Esophagus mucosa (tissue), 1 donor: ENCODE measurements around the gene CYB5D1. TPM values are rescaled to one million over a fixed set of nuclear protein-coding genes. Genes with fewer than 3 reads are reported as not detected.

Source experiments
- ATAC-seq: fragments of 200-7000 bp; cut with Tn5 transposase; one replicate; pipeline ENCODE4 v1.9.1; 2020
- total RNA-seq: library from RNA; stranded (reverse); gene quantifications from one replicate; pipeline ENCODE4 v1.2.4, GENCODE V29; 2023
- donor health status: DM: yes; HTN: yes; CAD: no.

Gene CYB5D1
- total RNA-seq, 1 donor from 2014 or later = 7.6 TPM

GRCh38 chr17:7846063-7846735, 11.6 kb upstream of the CYB5D1 start:
- no peak for ATAC-seq

DNA sequence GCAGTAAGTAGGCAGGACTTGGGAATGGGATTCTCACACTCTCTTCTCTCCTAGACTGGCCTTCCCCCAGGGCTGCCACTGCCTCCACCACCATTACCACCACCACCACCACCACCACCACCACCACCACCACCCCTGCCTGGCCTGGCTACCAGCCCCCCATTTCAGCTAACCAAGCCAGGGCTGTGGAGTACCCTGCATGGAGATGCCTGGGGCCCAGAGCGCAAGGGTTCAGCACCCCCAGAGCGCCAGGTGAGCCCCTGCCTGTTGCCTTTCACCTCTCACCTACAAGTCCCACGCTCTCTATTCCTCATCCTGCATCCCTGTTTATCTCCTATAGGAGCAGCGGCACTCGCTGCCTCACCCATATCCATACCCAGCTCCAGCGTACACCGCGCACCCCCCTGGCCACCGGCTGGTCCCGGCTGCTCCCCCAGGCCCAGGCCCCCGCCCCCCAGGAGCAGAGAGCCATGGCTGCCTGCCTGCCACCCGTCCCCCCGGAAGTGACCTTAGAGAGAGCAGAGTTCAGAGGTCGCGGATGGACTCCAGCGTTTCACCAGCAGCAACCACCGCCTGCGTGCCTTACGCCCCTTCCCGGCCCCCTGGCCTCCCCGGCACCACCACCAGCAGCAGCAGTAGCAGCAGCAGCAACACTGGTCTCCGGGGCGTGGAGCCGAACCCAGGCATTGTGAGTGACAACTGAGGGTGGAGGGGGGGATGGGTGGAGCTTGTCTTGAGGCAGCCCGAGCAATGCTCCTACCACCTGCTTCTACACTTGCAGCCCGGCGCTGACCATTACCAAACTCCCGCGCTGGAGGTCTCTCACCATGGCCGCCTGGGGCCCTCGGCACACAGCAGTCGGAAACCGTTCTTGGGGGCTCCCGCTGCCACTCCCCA, 10.8 kb upstream of the CYB5D1 start:
- ATAC-seq = no peak

GRCh38 chr17:7848131-7848579, 9.6 kb upstream of the CYB5D1 start:
- no peak for ATAC-seq

DNA sequence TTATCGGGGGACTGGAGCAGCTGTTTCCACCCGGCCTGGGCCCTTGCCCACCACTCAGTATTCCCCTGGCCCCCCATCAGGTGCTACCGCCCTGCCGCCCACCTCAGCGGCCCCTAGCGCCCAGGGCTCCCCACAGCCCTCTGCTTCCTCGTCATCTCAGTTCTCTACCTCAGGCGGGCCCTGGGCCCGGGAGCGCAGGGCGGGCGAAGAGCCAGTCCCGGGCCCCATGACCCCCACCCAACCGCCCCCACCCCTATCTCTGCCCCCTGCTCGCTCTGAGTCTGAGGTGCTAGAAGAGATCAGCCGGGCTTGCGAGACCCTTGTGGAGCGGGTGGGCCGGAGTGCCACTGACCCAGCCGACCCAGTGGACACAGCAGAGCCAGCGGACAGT, 9.1 kb upstream of the CYB5D1 start:
- no peak for ATAC-seq

DNA sequence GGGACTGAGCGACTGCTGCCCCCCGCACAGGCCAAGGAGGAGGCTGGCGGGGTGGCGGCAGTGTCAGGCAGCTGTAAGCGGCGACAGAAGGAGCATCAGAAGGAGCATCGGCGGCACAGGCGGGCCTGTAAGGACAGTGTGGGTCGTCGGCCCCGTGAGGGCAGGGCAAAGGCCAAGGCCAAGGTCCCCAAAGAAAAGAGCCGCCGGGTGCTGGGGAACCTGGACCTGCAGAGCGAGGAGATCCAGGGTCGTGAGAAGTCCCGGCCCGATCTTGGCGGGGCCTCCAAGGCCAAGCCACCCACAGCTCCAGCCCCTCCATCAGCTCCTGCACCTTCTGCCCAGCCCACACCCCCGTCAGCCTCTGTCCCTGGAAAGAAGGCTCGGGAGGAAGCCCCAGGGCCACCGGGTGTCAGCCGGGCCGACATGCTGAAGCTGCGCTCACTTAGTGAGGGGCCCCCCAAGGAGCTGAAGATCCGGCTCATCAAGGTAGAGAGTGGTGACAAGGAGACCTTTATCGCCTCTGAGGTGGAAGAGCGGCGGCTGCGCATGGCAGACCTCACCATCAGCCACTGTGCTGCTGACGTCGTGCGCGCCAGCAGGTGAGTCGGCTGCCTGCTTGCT, 8.6 kb upstream of the CYB5D1 start:
- no peak for ATAC-seq

DNA sequence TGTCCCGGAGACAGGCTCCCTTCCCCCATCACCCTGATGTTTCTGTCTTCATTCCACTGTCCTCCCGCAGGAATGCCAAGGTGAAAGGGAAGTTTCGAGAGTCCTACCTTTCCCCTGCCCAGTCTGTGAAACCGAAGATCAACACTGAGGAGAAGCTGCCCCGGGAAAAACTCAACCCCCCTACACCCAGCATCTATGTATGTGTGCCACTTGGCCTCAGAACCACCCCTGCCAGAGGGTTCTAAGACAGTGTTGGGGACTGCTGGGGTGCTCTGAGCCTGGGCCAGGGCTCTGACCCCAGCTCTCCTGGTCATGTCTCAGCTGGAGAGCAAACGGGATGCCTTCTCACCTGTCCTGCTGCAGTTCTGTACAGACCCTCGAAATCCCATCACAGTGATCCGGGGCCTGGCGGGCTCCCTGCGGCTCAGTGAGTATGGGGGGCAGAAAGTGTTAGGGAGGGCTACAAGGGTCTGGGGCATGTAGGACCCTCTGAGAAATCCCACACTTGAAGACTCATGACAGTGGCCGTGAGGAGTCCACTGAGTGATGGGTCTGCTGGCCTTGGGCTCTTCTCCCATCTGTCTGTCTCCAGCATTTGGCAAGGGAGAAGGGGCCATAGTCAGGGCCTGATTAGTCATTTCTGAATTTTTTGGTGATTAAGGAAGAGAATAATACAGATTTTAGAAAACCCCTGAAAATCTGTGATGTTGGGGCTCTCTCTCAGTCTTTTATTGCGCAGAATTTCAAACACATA, 7.9 kb upstream of the CYB5D1 start:
- ATAC-seq = no peak

DNA sequence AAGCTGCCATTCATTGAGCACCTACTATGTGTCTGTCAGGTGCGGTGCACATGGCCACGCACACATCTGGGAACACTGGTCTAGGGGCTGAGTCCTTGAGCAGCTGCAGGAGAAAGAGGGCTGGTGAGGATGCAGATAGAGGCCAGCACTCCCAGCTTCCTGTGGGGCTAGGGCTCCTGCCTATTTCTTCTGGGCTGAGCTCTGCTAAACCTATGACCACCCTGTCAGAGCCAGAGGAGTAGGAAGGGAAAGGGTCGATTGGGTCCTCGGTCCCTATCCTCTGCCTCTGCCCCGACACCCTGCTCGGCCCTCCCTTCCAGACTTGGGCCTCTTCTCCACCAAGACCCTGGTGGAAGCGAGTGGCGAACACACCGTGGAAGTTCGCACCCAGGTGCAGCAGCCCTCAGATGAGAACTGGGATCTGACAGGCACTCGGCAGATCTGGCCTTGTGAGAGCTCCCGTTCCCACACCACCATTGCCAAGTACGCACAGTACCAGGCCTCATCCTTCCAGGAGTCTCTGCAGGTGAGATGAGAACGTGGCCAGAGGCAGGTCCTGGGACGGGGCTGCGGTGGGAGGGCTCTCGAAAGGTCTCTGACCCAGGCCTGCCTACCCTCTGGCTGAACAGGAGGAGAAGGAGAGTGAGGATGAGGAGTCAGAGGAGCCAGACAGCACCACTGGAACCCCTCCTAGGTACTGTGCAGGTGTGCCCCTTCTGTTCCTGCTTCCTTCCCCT, 6.9 kb upstream of the CYB5D1 start:
- no peak for ATAC-seq

GRCh38 chr17:7851438-7852261, 6.2 kb upstream of the CYB5D1 start:
- ATAC-seq = peak; percentile 85

DNA sequence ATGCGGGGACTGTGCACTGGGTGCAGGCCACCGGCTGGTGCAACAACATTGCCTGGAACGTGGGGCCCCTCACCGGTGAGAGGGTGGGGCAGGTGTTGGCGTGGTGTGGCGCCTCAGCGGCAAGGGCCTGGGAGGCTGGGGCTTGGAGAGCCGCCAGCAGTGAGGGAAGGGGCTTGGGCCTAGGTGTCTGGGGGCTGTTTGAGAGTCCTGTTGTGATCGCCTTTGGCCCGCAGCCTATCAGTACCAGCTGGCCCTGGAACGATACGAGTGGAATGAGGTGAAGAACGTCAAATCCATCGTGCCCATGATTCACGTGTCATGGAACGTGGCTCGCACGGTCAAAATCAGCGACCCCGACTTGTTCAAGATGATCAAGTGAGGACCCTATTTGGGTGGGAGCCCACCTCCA, 5.5 kb upstream of the CYB5D1 start:
- ATAC-seq = no peak

DNA sequence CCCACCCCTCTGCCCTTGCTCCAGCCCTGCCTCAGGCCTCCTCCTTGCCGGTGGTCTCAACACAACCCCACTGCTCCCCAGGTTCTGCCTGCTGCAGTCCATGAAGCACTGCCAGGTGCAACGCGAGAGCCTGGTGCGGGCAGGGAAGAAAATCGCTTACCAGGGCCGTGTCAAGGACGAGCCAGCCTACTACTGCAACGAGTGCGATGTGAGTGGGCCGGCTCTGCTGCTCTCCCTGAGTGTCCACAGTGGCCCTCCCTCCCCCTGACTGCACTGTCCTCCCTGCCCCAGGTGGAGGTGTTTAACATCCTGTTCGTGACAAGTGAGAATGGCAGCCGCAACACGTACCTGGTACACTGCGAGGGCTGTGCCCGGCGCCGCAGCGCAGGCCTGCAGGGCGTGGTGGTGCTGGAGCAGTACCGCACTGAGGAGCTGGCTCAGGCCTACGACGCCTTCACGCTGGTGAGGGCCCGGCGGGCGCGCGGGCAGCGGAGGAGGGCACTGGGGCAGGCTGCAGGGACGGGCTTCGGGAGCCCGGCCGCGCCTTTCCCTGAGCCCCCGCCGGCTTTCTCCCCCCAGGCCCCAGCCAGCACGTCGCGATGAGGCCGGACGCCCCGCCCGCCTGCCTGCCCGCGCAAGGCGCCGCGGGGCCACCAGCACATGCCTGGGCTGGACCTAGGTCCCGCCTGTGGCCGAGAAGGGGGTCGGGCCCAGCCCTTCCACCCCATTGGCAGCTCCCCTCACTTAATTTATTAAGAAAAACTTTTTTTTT, 4.7 kb upstream of the CYB5D1 start:
- ATAC-seq = no peak

- no peak for ATAC-seq
Measured at GRCh38 chr17:7853691-7854038, 4.1 kb upstream of the CYB5D1 start.

DNA sequence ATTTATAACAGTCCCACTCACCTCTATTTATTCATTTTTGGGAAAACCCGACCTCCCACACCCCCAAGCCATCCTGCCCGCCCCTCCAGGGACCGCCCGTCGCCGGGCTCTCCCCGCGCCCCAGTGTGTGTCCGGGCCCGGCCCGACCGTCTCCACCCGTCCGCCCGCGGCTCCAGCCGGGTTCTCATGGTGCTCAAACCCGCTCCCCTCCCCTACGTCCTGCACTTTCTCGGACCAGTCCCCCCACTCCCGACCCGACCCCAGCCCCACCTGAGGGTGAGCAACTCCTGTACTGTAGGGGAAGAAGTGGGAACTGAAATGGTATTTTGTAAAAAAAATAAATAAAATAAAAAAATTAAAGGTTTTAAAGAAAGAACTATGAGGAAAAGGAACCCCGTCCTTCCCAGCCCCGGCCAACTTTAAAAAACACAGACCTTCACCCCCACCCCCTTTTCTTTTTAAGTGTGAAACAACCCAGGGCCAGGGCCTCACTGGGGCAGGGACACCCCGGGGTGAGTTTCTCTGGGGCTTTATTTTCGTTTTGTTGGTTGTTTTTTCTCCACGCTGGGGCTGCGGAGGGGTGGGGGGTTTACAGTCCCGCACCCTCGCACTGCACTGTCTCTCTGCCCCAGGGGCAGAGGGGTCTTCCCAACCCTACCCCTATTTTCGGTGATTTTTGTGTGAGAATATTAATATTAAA, 3.6 kb upstream of the CYB5D1 start:
- no peak for ATAC-seq

DNA sequence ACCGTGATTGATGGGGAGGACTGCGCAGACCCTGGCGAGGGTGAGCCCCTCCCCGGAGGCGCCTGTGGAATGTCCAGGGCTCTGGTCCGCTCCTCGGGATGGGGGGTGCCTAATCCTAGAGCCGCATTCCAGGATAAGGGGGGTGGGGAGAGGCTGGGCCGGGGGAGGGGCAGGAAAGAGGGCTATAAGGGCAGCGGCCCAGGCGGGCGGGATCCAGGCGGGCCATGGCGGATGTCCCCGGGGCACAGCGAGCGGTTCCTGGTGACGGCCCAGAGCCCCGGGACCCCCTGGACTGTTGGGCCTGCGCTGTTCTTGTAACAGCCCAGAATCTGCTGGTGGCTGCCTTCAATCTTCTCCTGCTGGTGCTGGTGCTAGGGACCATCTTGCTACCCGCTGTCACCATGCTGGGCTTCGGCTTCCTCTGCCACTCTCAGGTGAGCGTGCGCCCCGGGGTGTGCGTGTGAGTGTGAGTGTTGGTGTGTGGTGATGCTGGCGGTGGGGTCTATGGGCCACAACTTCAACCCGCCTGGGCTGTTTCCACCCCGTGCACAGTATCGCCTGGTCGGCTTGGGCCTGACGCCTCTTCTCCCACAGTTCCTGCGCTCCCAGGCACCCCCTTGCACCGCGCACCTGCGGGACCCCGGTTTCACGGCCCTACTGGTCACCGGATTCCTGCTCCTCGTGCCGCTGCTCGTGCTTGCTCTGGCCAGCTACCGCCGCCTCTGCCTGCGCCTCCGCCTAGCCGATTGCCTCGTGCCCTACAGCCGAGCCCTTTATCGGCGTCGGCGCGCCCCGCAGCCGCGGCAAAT, 2.7 kb upstream of the CYB5D1 start, which contains the start of gene TMEM88:
TMEM88 (plus strand) TSS at position 216 of the 809 bp plus-strand sequence; CDS start at position 225, 9 bp downstream.
- ATAC-seq = no peak

DNA sequence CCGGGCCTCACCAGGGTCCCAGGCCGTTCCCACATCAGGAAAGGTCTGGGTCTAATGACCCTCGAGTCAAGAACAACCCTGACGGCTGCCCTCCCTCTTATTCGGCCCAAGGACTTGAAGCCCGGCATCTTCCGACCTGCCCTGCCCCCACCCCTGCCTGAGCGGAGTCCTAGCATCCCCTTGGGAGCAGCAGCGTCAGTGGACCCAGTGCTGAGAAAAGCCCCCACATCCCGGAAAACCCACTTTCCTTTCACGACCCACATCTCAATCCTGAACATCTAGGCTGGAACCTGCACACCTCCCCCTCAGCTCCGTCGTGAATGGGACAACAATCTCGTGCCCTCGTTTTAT, 2.2 kb upstream of the CYB5D1 start:
- no peak for ATAC-seq

DNA sequence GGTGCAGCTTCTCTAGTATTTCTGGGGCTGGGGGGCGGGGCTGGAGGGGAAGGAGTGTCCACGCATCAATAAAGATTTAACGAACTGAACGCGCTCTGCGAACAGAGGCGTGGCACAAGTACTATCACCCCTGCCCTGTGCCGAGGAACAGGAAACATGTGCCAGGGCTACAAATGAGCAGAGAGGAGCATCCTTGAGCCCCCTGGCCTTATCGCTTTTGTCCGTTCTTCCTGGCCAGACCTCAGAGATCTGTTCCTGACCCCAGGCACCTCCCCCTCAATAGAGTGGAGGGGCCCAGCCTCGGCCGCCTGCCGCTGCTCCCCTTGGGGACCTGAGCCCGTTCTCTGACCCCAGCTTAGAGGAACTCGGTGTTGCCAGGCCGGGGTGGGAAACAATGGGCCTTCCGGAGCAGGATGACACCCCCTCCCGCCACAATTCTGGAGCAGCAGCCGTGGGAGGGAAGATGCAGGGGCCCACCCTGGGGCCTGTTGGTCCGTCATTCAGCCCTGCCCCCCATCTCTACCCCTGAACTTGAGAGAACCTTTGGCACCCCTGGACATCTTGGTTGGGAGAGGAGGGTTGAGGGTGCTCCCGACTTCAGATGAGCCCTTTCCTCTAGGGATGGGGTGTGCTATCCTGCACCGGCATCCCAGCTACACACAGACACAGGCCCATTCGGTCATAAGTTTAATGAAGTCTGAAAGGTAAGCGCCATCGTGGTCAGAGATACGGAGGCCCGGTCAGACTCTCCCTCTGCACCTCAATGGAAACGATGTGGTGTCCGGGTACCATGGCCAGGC, 1.6 kb upstream of the CYB5D1 start:
- ATAC-seq = no peak

- peak; percentile 84 for ATAC-seq
Measured at GRCh38 chr17:7856811-7857712, 741 bp upstream of the CYB5D1 start, which contains the start of gene NAA38. Gene NAA38 (minus strand): TSS chr17:7857559. CDS start chr17:7857463, 96 bp downstream.

GRCh38 chr17:7858522-7858810, 663 bp downstream of the CYB5D1 start:
- ATAC-seq = peak; percentile 5
